Measurements from ENCODE around the gene TTBK2. TPM values are rescaled to one million over a fixed set of nuclear protein-coding genes. Genes with fewer than 3 reads are reported as not detected.

The TTBK2 gene
- total and polyA plus RNA-seq, 9 donors = 5.2 to 28.7 (median 20.2) TPM

GRCh38 chr15:42730536-42730935 is 190.0 kb downstream of the TTBK2 start:
- Histone ChIP-seq H3K4me1 (ENCODE audit: insufficient read depth) (no peaks in the 10 kb centered on the region), H3K36me3 (no peaks in the 10 kb centered on the region), H3K9me3 (no peaks in the 10 kb centered on the region), H3K4me3 (no peak overlapping the region), H3K27ac (no peak overlapping the region), H3K27me3 (no peaks in the 10 kb centered on the region)
- TF ChIP-seq POLR2A (IDR thresholded peaks at IDR 0.05) (no peak), CTCF (IDR thresholded peaks at IDR 0.05) (no peak), EP300 (IDR thresholded peaks at IDR 0.05) (no peak)
- DNase-seq = no peak
- WGBS, 3 donors = 88 to 91% (median 88%) methylated on average over 13 to 14 of the region's 14 CpGs
- intact Hi-C loops (cut with DNase I) = loop anchor here in 2 of 4 donors (10.0 kb wide), 1 partner anchor 194 kb away; the partner anchor contains the start of gene TTBK2 (in 2 of the 2)

- Histone ChIP-seq H3K27ac (no peak overlapping the region), H3K4me3 (no peak overlapping the region), H3K36me3 (no peaks in the 10 kb centered on the region), H3K9me3 (no peaks in the 10 kb centered on the region), H3K4me1 (ENCODE audit: insufficient read depth) (no peaks in the 10 kb centered on the region), H3K27me3 (no peaks in the 10 kb centered on the region)
- intact Hi-C loops (cut with DNase I) = loop anchor here in 2 of 4 donors (10.0 kb wide), 1 partner anchor 195 kb away; the partner anchor contains the start of gene TTBK2 (in 2 of the 2)
- WGBS, 3 donors = 82 to 85% (median 82%) methylated on average over 8 of the region's 8 CpGs
- no peak for DNase-seq
- TF ChIP-seq EP300 (IDR thresholded peaks at IDR 0.05) = no peak
- no peak for TF ChIP-seq CTCF (IDR thresholded peaks at IDR 0.05)
- TF ChIP-seq POLR2A (IDR thresholded peaks at IDR 0.05) = no peak
Observed at GRCh38 chr15:42730135-42730534, 190.4 kb downstream of the TTBK2 start.

GRCh38 chr15:42729409-42729808 is 191.2 kb downstream of the TTBK2 start:
- no peak for DNase-seq
- no peak for TF ChIP-seq POLR2A (IDR thresholded peaks at IDR 0.05)
- no peak for TF ChIP-seq EP300 (IDR thresholded peaks at IDR 0.05)
- TF ChIP-seq CTCF (IDR thresholded peaks at IDR 0.05) = no peak
- WGBS, 3 donors = 86 to 95% (median 88%) methylated on average over 7 of the region's 7 CpGs
- H3K27ac ChIP-seq = no peak overlapping the region
- H3K4me3 ChIP-seq = no peak overlapping the region
- intact Hi-C loops (cut with DNase I) = no loop called here
- H3K36me3 ChIP-seq = no peaks in the 10 kb centered on the region
- no peaks in the 10 kb centered on the region for H3K4me1 ChIP-seq (ENCODE audit: insufficient read depth)
- no peaks in the 10 kb centered on the region for H3K27me3 ChIP-seq
- no peaks in the 10 kb centered on the region for H3K9me3 ChIP-seq

- no peak for DNase-seq
- Histone ChIP-seq H3K36me3 (no peaks in the 10 kb centered on the region), H3K4me3 (no peak overlapping the region), H3K4me1 (ENCODE audit: insufficient read depth) (no peaks in the 10 kb centered on the region), H3K27ac (no peak overlapping the region), H3K27me3 (no peaks in the 10 kb centered on the region), H3K9me3 (no peaks in the 10 kb centered on the region)
- TF ChIP-seq POLR2A (IDR thresholded peaks at IDR 0.05) (no peak), CTCF (IDR thresholded peaks at IDR 0.05) (no peak), EP300 (IDR thresholded peaks at IDR 0.05) (no peak)
- intact Hi-C loops (cut with DNase I) = no loop called here
- WGBS, 3 donors = 75 to 77% (median 77%) methylated on average over 14 of the region's 14 CpGs
Observed at GRCh38 chr15:42728972-42729371, 191.6 kb downstream of the TTBK2 start.
